Measurements from ENCODE around the gene ANKRD42.

ANKRD42 gene

DNA sequence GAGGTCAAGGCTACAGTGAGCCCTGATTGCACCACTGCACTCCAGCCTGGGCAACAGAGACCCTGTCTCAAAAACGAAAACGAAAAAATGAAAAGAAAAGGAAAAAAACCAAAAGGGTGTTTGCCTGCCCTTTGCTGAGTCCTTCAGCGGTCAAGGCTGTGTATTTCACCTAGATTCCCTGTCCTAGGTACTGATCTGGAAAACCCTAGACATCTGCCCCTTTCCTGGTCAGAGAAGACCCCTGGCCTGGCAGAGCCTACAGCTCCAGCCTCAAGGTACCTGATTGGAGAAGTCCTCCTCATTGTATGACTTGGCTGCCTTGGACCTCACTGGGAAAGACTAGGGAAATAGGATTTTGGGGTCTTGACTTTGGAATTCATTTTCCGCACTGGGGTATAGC is 100.7 kb downstream of the ANKRD42 start:
- DNase-seq, result no peak

All from NCI-H2029 treated with DMSO at 0.1 percent for 48 hours (cell line).